ENCODE results near the gene NRK. TPM values are rescaled to one million over a fixed set of nuclear protein-coding genes. Genes with fewer than 3 reads are reported as not detected.

The NRK gene
- polyA plus RNA-seq, 1 of the 3 experiments (the other 2 are of a cell fraction): not detected

Other genes with a start within 250 kb of the NRK start
- not detected in 2 replicates for gene SERPINA7, start 216.2 kb downstream of the NRK start, polyA plus RNA-seq (2012; rRNA removed)

Data from SK-N-SH (cell line).